Measurements from ENCODE around the gene SYCP2L. TPM values are rescaled to one million over a fixed set of nuclear protein-coding genes. Genes with fewer than 3 reads are reported as not detected.

The SYCP2L gene
- total RNA-seq, 3 donors from 2014 or later = 0.12 to 0.57 TPM; not detected in 1

DNA sequence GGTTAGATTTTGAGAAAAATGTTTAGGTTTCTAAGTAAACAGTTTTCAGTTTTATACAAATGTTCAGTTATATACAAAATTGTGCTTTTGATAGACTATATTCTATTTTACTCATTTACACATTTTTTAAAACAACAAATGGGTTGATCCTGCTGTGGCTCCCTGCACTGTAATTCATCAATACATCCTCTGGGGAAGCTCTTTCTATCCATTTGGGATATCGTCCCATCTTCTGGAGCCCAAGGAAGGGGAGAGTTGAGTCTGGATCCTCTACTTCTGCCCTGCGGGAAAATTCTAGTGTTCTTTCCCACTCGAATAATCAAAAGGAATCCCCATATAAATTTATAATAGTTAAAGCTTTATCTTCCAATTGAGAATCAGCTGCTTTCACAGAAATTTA is 75.0 kb downstream of the SYCP2L start:
- no peaks in the 10 kb centered on the region for H3K4me1 ChIP-seq (ENCODE audit: low read depth)
- ATAC-seq = no peak
- no peaks in the 10 kb centered on the region for H3K9me3 ChIP-seq
- H3K4me3 ChIP-seq = no peak overlapping the region
- H3K36me3 ChIP-seq (ENCODE audit: low read depth) = no peaks in the 10 kb centered on the region
- no peak for DNase-seq
- intact Hi-C loops (cut with DNase I, micrococcal nuclease) = no loop called here
- TF ChIP-seq, protein P1, sequence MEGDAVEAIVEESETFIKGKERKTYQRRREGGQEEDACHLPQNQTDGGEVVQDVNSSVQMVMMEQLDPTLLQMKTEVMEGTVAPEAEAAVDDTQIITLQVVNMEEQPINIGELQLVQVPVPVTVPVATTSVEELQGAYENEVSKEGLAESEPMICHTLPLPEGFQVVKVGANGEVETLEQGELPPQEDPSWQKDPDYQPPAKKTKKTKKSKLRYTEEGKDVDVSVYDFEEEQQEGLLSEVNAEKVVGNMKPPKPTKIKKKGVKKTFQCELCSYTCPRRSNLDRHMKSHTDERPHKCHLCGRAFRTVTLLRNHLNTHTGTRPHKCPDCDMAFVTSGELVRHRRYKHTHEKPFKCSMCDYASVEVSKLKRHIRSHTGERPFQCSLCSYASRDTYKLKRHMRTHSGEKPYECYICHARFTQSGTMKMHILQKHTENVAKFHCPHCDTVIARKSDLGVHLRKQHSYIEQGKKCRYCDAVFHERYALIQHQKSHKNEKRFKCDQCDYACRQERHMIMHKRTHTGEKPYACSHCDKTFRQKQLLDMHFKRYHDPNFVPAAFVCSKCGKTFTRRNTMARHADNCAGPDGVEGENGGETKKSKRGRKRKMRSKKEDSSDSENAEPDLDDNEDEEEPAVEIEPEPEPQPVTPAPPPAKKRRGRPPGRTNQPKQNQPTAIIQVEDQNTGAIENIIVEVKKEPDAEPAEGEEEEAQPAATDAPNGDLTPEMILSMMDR (IDR thresholded peaks at IDR 0.05) = no peak

DNA sequence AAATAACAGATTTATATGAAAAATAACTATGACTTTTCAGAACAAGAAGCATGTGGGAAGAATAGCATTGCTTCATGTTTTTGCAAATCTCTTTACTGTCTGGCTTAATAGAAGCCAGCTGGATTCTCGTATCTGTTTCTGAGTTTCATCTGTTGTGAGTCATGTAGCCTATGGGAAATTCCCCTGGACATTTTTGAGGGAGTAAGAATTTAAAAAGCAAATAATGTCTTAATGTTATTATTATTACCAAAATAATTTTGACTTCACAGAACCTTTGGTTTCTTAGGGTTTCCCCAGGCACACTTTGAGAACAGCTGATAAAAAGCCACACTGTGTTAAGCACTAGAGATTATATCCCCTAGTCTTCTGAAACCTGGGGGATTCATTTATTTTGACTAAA is 75.8 kb downstream of the SYCP2L start:
- no peaks in the 10 kb centered on the region for H3K4me1 ChIP-seq (ENCODE audit: low read depth)
- TF ChIP-seq, protein P1 (IDR thresholded peaks at IDR 0.05) = no peak
- intact Hi-C loops (cut with DNase I, micrococcal nuclease) = no loop called here
- no peaks in the 10 kb centered on the region for H3K36me3 ChIP-seq (ENCODE audit: low read depth)
- H3K9me3 ChIP-seq = no peaks in the 10 kb centered on the region
- DNase-seq (no peak), ATAC-seq (no peak)
- no peak overlapping the region for H3K4me3 ChIP-seq

DNA sequence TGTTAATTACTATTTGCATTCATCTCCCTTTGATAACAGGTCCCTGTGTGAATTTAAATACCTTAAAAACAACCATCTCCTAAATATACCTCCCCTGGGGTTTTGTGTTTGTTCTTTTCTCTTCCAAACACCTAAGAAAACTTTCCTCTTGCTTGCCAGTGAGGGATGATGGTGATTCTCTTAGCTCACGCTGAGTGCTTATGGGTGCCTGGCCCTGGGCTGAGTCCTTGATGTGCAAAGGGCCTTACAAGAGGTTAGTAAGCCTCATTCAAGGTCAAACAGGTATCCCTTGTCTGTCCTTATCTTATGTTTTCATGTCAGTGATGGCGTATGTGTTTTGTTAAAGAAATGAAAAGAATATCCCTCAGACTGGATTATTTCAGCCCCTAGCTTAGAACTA is 76.3 kb downstream of the SYCP2L start:
- Histone ChIP-seq H3K4me1 (ENCODE audit: low read depth) (no peaks in the 10 kb centered on the region), H3K36me3 (ENCODE audit: low read depth) (no peaks in the 10 kb centered on the region), H3K9me3 (no peaks in the 10 kb centered on the region), H3K4me3 (no peak overlapping the region)
- no peak for DNase-seq
- TF ChIP-seq, protein P1 (IDR thresholded peaks at IDR 0.05) = no peak
- ATAC-seq = no peak
- intact Hi-C loops (cut with DNase I, micrococcal nuclease) = no loop called here

DNA sequence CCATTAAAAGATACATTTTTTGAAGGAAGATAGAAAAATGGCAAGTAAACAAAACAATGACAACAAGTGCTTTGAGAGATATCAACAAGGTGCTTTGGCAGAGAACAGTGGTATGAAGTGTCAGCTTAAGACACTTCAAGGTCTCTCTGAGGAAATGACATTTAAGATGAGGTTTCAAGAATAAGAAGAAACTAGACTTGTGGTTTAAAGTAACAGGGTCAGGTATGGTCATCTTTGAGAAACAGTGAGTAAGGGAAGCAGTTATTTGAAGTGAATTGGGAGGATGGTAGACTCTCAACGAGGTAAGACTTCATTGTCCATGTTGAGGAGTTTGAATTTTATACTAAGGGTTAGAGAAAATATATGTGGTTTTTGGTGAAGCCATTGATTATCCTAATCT is 77.8 kb downstream of the SYCP2L start:
- ATAC-seq (no peak), DNase-seq (no peak)
- Histone ChIP-seq H3K9me3 (no peaks in the 10 kb centered on the region), H3K36me3 (ENCODE audit: low read depth) (no peaks in the 10 kb centered on the region), H3K4me3 (no peak overlapping the region), H3K4me1 (ENCODE audit: low read depth) (no peaks in the 10 kb centered on the region)
- TF ChIP-seq, protein P1 (IDR thresholded peaks at IDR 0.05) = no peak
- intact Hi-C loops (cut with DNase I, micrococcal nuclease) = no loop called here

DNA sequence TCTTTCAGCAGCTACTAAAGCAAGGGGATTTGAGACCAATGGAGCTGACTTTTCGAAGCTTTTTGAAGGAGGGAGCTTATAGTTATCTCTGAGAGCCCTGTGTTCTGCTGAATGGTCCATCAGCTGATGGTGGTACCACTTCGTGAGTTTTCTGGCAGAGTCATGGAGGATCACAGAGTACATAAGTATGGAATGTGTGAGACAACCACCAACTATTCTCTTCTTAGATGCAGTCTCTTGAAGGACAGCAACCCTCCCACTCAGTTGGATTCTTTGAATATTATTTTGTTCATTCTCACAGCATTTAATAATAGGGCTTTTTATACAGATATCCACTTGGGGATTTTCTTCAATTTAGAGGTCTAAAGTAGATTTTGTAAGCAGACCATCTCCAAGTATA is 81.9 kb downstream of the SYCP2L start:
- no peak for ATAC-seq
- H3K36me3 ChIP-seq (ENCODE audit: low read depth) = no peaks in the 10 kb centered on the region
- TF ChIP-seq, protein P1 (IDR thresholded peaks at IDR 0.05) = no peak

DNA sequence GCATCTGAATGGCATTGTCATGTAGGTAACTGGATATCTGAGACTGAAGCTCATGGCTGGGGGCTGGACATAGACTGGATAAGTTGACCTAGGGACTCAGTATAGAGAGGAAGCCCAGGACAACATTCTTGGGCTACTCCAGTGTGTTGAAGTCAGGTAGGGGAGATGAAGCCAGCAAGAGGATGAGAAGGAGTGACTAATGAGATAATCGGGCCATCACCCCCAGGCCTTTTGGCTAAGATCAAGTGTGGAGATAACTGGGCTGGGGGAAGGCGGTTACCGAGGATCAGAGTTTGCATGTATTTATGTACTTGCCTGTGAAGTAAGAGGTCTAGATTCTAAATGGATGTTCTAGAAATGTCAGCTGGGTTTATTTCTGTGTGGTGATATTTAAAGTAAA is 83.9 kb downstream of the SYCP2L start:
- ATAC-seq (no peak), DNase-seq (no peak)
- H3K36me3 ChIP-seq (ENCODE audit: low read depth) = no peaks in the 10 kb centered on the region
- H3K4me3 ChIP-seq = no peak overlapping the region
- no peaks in the 10 kb centered on the region for H3K4me1 ChIP-seq (ENCODE audit: low read depth)
- TF ChIP-seq, protein P1 (IDR thresholded peaks at IDR 0.05) = no peak
- no peaks in the 10 kb centered on the region for H3K9me3 ChIP-seq
- intact Hi-C loops (cut with DNase I, micrococcal nuclease) = no loop called here

More for the DNA sequence above, 81.9 kb downstream of the SYCP2L start:
- Histone ChIP-seq H3K9me3 (no peaks in the 10 kb centered on the region), H3K4me3 (no peak overlapping the region), H3K4me1 (ENCODE audit: low read depth) (no peaks in the 10 kb centered on the region)
- intact Hi-C loops (cut with DNase I, micrococcal nuclease) = no loop called here
- DNase-seq = no peak
